Liver (tissue), 9 donors: ENCODE measurements around the gene PARP16. TPM values are rescaled to one million over a fixed set of nuclear protein-coding genes. Genes with fewer than 3 reads are reported as not detected.

Source experiments
- DNase-seq: peaks from one replicate; pipeline ENCODE4 v3.0.0-alpha.2; 2017; ENCODE audit warnings: low spot score
- H3K27ac ChIP-seq, 2 donors: one replicate each; pipeline ENCODE4 v1.7.0; 2013; ENCODE audit warnings: inconsistent platforms in 2 of 2, low read length in 2 of 2, control low read depth in 1 of 2, low read depth in 1 of 2, mild to moderate bottlenecking in 1 of 2
- H3K27me3 ChIP-seq, 4 donors: one replicate each; pipeline versions ENCODE4 v1.6.1 to v1.7.0; 2013; ENCODE audit warnings: low read length in 3 of 4, inconsistent platforms in 1 of 4, mild to moderate bottlenecking in 1 of 4, moderate library complexity in 1 of 4; ENCODE audit not compliant: control insufficient read depth in 4 of 4, insufficient read depth in 4 of 4
- H3K36me3 ChIP-seq, 4 donors: one replicate each; pipeline versions ENCODE4 v1.6.1 to v1.7.0; 2013; ENCODE audit warnings: low read length in 3 of 4, mild to moderate bottlenecking in 3 of 4, low read depth in 1 of 4, moderate library complexity in 1 of 4; ENCODE audit not compliant: control insufficient read depth in 4 of 4, insufficient read depth in 3 of 4
- H3K4me1 ChIP-seq, 4 donors: one replicate each; pipeline versions ENCODE4 v1.6.1 to v1.7.0; 2013; ENCODE audit warnings: low read length in 3 of 4, mild to moderate bottlenecking in 3 of 4, moderate library complexity in 1 of 4; ENCODE audit not compliant: control insufficient read depth in 4 of 4, insufficient read depth in 4 of 4
- H3K4me3 ChIP-seq, 3 donors: one replicate each; pipeline versions ENCODE4 v1.6.1 to v1.7.0; 2013; ENCODE audit warnings: low read length in 3 of 3, control low read depth in 1 of 3, low read depth in 1 of 3, mild to moderate bottlenecking in 1 of 3
- H3K9ac ChIP-seq, 2 donors: one replicate each; pipeline ENCODE4 v1.7.0; 2013; ENCODE audit warnings: low read length in 2 of 2, mild to moderate bottlenecking in 2 of 2, moderate library complexity in 2 of 2, control low read depth in 1 of 2, low read depth in 1 of 2
- H3K9me3 ChIP-seq, 4 donors: one replicate each; pipeline versions ENCODE4 v1.6.1 to v1.7.0; 2013; ENCODE audit warnings: low read length in 3 of 4; ENCODE audit not compliant: control insufficient read depth in 4 of 4
- EGR1 ChIP-seq, 2 donors: IDR thresholded peaks; 2 replicates each; pipeline ENCODE4 v1.6.1; 2016 to 2018; ENCODE audit warnings: antibody characterized with exemption in 2 of 2, low read depth in 2 of 2
- FOXA1 ChIP-seq: IDR thresholded peaks from 2 replicates; pipeline ENCODE4 v1.6.1; 2016; ENCODE audit warnings: antibody characterized with exemption
- FOXA2 ChIP-seq: IDR thresholded peaks from 2 replicates; pipeline ENCODE4 v1.6.1; 2016; ENCODE audit warnings: antibody characterized with exemption
- HNF4A ChIP-seq, 2 donors: conservative IDR thresholded peaks; 2 replicates each; pipeline ENCODE4 v1.6.1; 2016; ENCODE audit warnings: antibody characterized with exemption in 2 of 2, mild to moderate bottlenecking in 2 of 2
- HNF4G ChIP-seq: IDR thresholded peaks from 2 replicates; pipeline ENCODE4 v1.6.1; 2016; ENCODE audit warnings: antibody characterized with exemption
- JUND ChIP-seq, 2 donors: IDR thresholded peaks; 2 replicates each; pipeline ENCODE4 v1.6.1; 2016; ENCODE audit warnings: antibody characterized with exemption in 2 of 2
- NR2F2 ChIP-seq: IDR thresholded peaks from 2 replicates; pipeline ENCODE4 v1.6.1; 2016; ENCODE audit warnings: antibody characterized with exemption
- RAD21 ChIP-seq, 2 donors: IDR thresholded peaks; 2 replicates each; pipeline ENCODE4 v1.6.1; 2016; ENCODE audit warnings: antibody characterized with exemption in 2 of 2, mild to moderate bottlenecking in 2 of 2
- REST ChIP-seq: IDR thresholded peaks from 2 replicates; pipeline ENCODE4 v1.6.1; 2016; ENCODE audit warnings: antibody characterized with exemption, mild to moderate bottlenecking
- RXRA ChIP-seq, 2 donors: IDR thresholded peaks; 2 replicates each; pipeline ENCODE4 v1.6.1; 2017 to 2018; ENCODE audit warnings: antibody characterized with exemption in 2 of 2, mild to moderate bottlenecking in 1 of 2
- SP1 ChIP-seq: IDR thresholded peaks from 2 replicates; pipeline ENCODE4 v1.6.1; 2018; ENCODE audit warnings: antibody characterized with exemption, mild to moderate bottlenecking
- TAF1 ChIP-seq: conservative IDR thresholded peaks from 2 replicates; pipeline ENCODE4 v1.6.1; 2016; ENCODE audit warnings: antibody characterized with exemption, mild to moderate bottlenecking
- YY1 ChIP-seq: IDR thresholded peaks from 2 replicates; pipeline ENCODE4 v1.6.1; 2016; ENCODE audit warnings: antibody characterized with exemption, mild to moderate bottlenecking
- WGBS: extraction: QIAGEN DNeasy Blood & Tissue Kit; methylation state at CpG from one replicate; pipeline ENCODE4 v1.1.7; 2013; 5-methylcytosine and 5-hydroxymethylcytosine counted together
- polyA plus RNA-seq, 2 donors: library from polyadenylated mRNA; stranded (reverse) in 1 of 2; unstranded in 1 of 2; fragments of 200-250 nt in 1 of 2; fragments of >200 nt in 1 of 2; fragmentation: Nextera tagmentation in 1 of 2; extraction: Ambion mirVana in 1 of 2; gene quantifications; one replicate each; pipeline versions ENCODE4 v1.2.1 to v1.2.3, GENCODE V29; 2013 to 2015
- total RNA-seq, 2 donors: library from RNA; depleted of rRNA; stranded (reverse); fragments of >200 nt; gene quantifications; one replicate each; pipeline ENCODE4 v1.2.3, GENCODE V29; 2014
- TF ChIP-seq, protein P1 (sequence below): IDR thresholded peaks from 2 replicates; pipeline ENCODE4 v1.6.1; 2016; ENCODE audit warnings: antibody characterized with exemption
- TF ChIP-seq, protein P2 (sequence below): fragments of 150-350 bp; IDR thresholded peaks from 2 replicates; pipeline ENCODE4 v1.5.1; 2017; ENCODE audit warnings: improper control_type of control experiment, low read depth, low read length; ENCODE audit not compliant: missing input control
- TF ChIP-seq, protein P3 (sequence below): IDR thresholded peaks from 2 replicates; pipeline ENCODE4 v1.6.1; 2016; ENCODE audit warnings: antibody characterized with exemption
- donor health status: healthy.
- donor health status: healthy.
- donor health status: healthy.
- donor health status: healthy.
- donor health status: healthy.

The PARP16 gene
- total and polyA plus RNA-seq, 4 donors: 4.0 to 6.9 (median 5.7) TPM

DNA sequence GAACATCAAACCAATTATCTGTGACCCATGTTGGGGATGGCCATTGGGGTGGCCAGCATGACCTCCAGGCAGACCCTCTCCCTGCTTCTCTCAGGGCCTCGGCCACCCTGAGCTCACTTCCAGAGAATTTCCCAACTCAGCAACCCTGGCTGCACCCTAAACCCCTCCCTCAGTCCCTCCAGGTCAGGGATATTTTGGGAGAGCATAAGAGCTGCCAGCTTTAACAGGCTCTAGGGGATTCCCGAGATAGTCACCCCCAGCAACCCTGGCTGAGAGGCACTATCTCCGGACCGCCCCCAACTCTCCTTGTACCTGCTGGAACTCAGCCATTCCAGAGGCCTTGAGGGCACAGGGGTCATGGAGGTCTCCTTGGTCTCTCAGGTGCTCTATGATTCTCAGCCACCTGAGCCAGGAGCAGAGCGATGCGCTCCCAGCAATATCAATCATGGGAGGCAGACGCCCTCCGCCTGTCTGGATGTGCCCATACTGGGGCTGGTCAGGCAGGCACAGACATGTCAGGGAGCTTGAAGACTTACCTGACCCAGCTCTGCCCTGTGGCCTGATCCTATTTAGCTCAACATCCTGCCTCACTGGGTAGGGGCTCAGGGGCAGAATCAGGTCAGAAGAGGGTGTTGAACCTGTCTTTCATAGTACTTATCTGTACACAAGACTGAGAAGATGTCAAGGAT is 40.5 kb downstream of the PARP16 start:
- H3K36me3 ChIP-seq: peaks cover 0 to 2% (median 0%) of the 10 kb centered on the region in 4 donors
- DNase-seq: no peak
- H3K9ac ChIP-seq: no peak overlapping the region
- H3K27me3 ChIP-seq: no peaks in the 10 kb centered on the region
- peak overlapping the region in 1 of 2 donors; percentile 43 for H3K27ac ChIP-seq
- no peak overlapping the region for H3K4me3 ChIP-seq
- no peak for TF ChIP-seq YY1
- no peak for TF ChIP-seq TAF1
- TF ChIP-seq EGR1 (IDR thresholded peaks at IDR 0.05; ENCODE audit: low read depth in 2 of 2): no peak
- WGBS: 94% methylated on average over 8 of the region's 8 CpGs
- no peaks in the 10 kb centered on the region for H3K4me1 ChIP-seq
- H3K9me3 ChIP-seq: no peaks in the 10 kb centered on the region

DNA sequence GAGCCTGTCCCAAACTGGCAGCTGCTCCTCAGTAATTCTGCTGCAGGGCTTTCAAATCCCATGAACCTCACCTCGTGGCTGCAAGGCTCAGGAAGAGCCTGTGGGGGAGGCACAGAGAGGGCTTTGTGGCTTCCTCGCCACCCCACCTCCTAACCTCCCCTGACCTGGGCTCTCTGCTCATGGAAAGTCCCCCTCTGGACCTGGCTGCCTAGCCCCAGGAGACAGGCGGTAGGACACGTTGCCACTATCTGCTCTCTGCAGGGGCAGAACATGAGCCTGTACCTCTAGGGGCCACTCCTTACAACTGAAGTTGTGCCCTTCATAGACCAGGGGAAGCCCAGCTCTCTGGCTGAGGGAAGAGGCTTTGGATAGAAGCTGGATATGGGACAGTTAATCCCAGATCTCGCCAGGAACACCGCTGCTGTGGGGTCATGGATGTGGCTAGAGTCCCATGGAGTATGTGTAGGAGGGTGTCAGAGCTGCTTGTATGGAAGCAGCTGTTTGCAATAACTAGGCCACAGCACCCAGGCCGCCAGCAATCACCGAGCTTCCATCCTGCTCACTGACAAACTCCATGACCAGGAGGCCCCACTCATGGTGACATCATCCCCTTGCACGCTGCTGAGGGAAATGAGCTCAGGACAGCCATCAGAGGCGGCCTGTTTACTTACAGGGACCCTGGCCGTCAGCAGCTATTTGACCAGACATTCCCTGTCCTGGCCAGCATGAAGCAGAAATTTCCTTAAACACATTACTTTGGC is 41.4 kb downstream of the PARP16 start:
- H3K36me3 ChIP-seq: peaks cover 0 to 2% (median 0%) of the 10 kb centered on the region in 4 donors
- no peak overlapping the region for H3K27ac ChIP-seq
- no peaks in the 10 kb centered on the region for H3K4me1 ChIP-seq
- no peak overlapping the region for H3K9ac ChIP-seq
- no peak overlapping the region for H3K4me3 ChIP-seq
- TF ChIP-seq RXRA (IDR thresholded peaks at IDR 0.05) (no peak), RAD21 (IDR thresholded peaks at IDR 0.05) (no peak), HNF4G (no peak), YY1 (no peak), SP1 (no peak), EGR1 (IDR thresholded peaks at IDR 0.05; ENCODE audit: low read depth in 2 of 2) (no peak), JUND (IDR thresholded peaks at IDR 0.05) (no peak)
- TF ChIP-seq, protein P1, sequence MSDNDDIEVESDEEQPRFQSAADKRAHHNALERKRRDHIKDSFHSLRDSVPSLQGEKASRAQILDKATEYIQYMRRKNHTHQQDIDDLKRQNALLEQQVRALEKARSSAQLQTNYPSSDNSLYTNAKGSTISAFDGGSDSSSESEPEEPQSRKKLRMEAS: no peak
- TF ChIP-seq, protein P2, sequence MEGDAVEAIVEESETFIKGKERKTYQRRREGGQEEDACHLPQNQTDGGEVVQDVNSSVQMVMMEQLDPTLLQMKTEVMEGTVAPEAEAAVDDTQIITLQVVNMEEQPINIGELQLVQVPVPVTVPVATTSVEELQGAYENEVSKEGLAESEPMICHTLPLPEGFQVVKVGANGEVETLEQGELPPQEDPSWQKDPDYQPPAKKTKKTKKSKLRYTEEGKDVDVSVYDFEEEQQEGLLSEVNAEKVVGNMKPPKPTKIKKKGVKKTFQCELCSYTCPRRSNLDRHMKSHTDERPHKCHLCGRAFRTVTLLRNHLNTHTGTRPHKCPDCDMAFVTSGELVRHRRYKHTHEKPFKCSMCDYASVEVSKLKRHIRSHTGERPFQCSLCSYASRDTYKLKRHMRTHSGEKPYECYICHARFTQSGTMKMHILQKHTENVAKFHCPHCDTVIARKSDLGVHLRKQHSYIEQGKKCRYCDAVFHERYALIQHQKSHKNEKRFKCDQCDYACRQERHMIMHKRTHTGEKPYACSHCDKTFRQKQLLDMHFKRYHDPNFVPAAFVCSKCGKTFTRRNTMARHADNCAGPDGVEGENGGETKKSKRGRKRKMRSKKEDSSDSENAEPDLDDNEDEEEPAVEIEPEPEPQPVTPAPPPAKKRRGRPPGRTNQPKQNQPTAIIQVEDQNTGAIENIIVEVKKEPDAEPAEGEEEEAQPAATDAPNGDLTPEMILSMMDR: no peak
- H3K27me3 ChIP-seq: no peaks in the 10 kb centered on the region
- H3K9me3 ChIP-seq: no peaks in the 10 kb centered on the region
- no peak for DNase-seq
- WGBS: 88% methylated on average over 11 of the region's 11 CpGs

DNA sequence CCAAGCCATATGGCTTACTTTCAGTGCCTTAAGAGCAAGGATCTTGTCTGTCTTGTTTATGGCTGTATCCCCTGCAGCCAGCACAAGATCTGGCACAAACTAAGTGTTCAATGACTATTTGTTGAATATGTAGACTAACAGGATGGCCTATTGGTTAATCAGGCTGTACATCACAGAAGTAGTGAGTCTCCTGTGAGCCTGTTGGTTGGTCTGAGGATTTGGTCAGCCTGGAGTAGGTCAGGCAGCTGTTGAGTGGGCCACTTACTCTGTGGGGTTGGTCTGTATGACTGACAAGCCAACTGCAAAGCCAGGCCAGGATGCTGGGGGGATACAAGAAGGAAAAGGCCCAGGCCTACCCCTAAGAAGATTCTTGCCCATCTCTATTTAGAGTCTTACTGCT is 42.0 kb downstream of the PARP16 start:
- H3K9me3 ChIP-seq: no peaks in the 10 kb centered on the region
- no peaks in the 10 kb centered on the region for H3K4me1 ChIP-seq
- H3K36me3 ChIP-seq: peaks cover 0 to 2% (median 0%) of the 10 kb centered on the region in 4 donors
- H3K27ac ChIP-seq: no peak overlapping the region
- no peak overlapping the region for H3K9ac ChIP-seq
- no peak overlapping the region for H3K4me3 ChIP-seq
- no peaks in the 10 kb centered on the region for H3K27me3 ChIP-seq
- no peak for DNase-seq
- TF ChIP-seq, protein P3, sequence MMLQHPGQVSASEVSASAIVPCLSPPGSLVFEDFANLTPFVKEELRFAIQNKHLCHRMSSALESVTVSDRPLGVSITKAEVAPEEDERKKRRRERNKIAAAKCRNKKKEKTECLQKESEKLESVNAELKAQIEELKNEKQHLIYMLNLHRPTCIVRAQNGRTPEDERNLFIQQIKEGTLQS: no peak
- TF ChIP-seq, protein P2: no peak
- TF ChIP-seq, protein P1: no peak
- no peak for TF ChIP-seq FOXA2
- no peak for TF ChIP-seq TAF1
- TF ChIP-seq HNF4A (conservative IDR thresholded peaks at IDR 0.05): no peak
- TF ChIP-seq YY1: no peak
- no peak for TF ChIP-seq FOXA1
- TF ChIP-seq HNF4G: no peak
- TF ChIP-seq RXRA (IDR thresholded peaks at IDR 0.05): no peak
- TF ChIP-seq NR2F2: no peak
- TF ChIP-seq JUND (IDR thresholded peaks at IDR 0.05): no peak
- no peak for TF ChIP-seq REST
- TF ChIP-seq SP1: no peak
- no peak for TF ChIP-seq RAD21 (IDR thresholded peaks at IDR 0.05)
